GM18909 (cell line): ENCODE measurements around the gene ZNF469.

Experiments used
- ATAC-seq: cut with Tn5 transposase; IDR thresholded peaks from one replicate; pipeline ENCODE4 v1.9.1; 2021; ENCODE audit warnings: mild to moderate bottlenecking; ENCODE audit not compliant: unreplicated experiment, poor library complexity

Gene ZNF469

GRCh38 chr16:88346680-88347505 lies 35.9 kb upstream of the ZNF469 start:
- ATAC-seq, result no peak

GRCh38 chr16:88347656-88348376 lies 34.9 kb upstream of the ZNF469 start:
- no peak for ATAC-seq

- ATAC-seq, result no peak
Observed at GRCh38 chr16:88348377-88349152, 34.2 kb upstream of the ZNF469 start.

- no peak for ATAC-seq
Observed at GRCh38 chr16:88349153-88349902, 33.4 kb upstream of the ZNF469 start.

GRCh38 chr16:88349903-88350900 lies 32.6 kb upstream of the ZNF469 start:
- ATAC-seq, result no peak

- no peak for ATAC-seq
Observed at GRCh38 chr16:88350922-88351321, 31.8 kb upstream of the ZNF469 start.

- no peak for ATAC-seq
Observed at GRCh38 chr16:88351491-88352101, 31.2 kb upstream of the ZNF469 start.

- no peak for ATAC-seq
Observed at GRCh38 chr16:88352261-88353200, 30.2 kb upstream of the ZNF469 start.

GRCh38 chr16:88353232-88353631 lies 29.5 kb upstream of the ZNF469 start:
- no peak for ATAC-seq

- ATAC-seq, result no peak
Observed at GRCh38 chr16:88353691-88354090, 29.1 kb upstream of the ZNF469 start.

GRCh38 chr16:88354229-88355092 lies 28.3 kb upstream of the ZNF469 start:
- ATAC-seq, result no peak

- no peak for ATAC-seq
Observed at GRCh38 chr16:88355093-88355388, 27.7 kb upstream of the ZNF469 start.

- no peak for ATAC-seq
Observed at GRCh38 chr16:88355389-88356123, 27.2 kb upstream of the ZNF469 start.

GRCh38 chr16:88356124-88356726 lies 26.5 kb upstream of the ZNF469 start:
- no peak for ATAC-seq

- ATAC-seq, result no peak
Observed at GRCh38 chr16:88356727-88357199, 26.0 kb upstream of the ZNF469 start.
